GM15510 (cell line): Measurements from ENCODE around the gene CEP104.

Source experiments
- POLR2A ChIP-seq: IDR thresholded peaks from 3 replicates; pipeline ENCODE4 v1.6.1; 2011; ENCODE audit warnings: borderline replicate concordance; ENCODE audit not compliant: insufficient read length; ENCODE audit errors: extremely low read depth

Gene CEP104

DNA sequence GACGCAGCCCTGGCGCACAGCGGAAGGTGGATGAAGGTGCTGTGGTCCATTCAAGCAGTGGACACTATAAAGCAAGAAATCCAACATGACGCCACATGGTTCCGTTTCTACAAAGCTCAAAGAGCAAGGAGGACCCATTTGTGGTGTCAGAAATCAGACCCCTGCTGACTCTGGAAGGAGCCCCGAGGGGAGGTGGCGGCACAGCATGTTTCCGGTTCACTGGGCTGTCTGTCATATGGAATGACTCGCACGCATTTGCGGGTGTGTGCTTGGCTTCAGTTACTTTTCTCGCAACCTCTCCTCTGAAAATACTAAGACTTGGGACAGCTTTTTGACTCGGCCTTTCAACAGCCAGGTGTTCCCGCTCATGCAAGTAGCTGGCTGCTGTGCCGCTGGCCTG lies 31.7 kb downstream of the CEP104 start:
- TF ChIP-seq POLR2A: no peak

DNA sequence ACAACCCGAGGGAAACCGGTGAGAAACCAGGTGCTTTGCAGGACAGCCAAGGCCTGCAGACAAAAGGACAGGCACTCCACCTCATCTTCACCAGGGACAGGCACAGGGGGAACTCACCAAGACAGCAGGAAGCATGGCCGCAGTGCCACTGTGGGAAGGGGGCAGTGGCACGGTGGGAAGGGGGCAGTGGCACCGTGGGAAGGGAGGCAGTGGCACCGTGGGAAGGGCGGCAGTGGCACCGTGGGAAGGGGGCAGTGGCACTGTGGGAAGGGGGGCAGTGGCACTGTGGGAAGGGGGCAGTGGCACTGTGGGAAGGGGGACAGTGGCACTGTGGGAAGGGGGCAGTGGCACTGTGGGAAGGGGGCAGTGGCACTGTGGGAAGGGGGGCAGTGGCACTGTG lies 32.4 kb downstream of the CEP104 start:
- no peak for TF ChIP-seq POLR2A

DNA sequence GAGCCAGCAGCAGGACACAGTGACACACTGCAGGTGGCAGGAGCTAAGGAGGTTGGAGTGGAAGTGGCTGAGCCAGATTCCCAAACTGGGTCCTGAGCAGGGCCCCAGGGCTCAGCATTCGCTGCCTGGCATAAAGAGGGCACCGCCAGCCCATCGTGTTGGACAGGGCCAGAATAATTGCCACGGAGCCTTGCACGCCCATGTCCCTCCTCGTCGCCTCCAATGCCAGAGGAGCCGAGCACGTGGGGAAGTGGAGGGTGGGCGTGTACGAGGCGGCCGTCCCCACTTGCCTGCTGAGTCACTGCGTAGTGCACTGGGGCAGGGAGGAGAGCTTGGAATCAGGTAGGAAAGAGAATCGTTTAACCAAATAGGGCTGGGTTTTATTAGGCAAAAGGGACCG lies 34.6 kb downstream of the CEP104 start:
- no peak for TF ChIP-seq POLR2A

DNA sequence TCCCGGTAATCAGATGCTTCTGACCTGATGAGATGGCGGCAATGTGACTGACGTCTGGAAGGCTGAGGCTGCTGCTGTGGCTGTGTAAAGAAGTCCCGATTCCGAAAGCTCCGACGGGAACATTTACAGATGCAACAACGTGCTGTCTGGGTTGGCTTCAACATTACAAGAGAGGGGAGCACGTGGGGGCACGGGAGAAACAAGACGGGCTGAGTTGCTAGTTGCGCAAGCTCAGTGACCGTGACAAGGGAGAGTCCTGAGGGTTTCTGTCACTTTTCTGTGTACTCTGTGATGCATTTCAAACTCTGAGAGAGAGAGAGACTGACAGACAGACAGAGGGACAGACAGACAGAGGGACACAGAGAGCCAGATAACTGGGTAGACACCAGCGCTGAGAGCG lies 35.1 kb downstream of the CEP104 start:
- TF ChIP-seq POLR2A: no peak

DNA sequence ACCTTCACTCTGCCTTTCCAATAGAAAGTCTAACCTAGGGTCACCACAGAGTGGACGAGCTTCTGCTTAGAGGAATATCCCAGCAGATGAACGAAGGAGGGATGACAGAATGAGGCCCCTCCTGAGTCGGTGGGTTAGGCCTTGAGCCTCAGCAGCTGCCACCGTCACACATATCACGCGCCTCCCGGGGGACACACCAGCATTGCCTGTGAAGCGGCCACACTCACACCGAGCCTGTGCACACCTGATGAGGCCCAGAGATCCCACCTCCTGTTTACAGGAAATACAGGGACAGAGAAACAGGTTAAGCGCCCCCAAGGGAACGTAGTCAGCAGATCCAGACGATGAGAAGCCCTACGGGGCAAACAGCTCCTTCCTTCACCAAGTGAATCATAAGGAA lies 35.6 kb downstream of the CEP104 start:
- TF ChIP-seq POLR2A: no peak

DNA sequence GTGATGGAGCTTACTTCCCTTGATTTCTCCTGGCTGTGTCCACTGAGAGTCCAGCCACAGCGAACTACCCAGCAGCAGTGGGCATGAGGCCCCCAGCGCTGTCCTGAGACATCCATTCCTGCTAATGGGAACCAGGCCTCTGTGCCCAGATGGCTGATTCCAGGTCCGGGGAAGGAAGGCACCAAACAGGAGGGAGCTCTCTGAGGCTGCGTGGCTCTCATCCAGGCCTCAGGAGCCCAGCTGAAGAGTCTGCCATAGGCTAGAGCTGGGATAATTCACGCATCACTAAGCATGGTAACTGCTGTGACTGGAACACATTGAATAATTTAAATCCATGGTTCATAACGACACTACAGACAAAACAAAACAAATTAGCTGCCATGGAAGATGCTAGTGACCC lies 36.0 kb downstream of the CEP104 start:
- TF ChIP-seq POLR2A: no peak

DNA sequence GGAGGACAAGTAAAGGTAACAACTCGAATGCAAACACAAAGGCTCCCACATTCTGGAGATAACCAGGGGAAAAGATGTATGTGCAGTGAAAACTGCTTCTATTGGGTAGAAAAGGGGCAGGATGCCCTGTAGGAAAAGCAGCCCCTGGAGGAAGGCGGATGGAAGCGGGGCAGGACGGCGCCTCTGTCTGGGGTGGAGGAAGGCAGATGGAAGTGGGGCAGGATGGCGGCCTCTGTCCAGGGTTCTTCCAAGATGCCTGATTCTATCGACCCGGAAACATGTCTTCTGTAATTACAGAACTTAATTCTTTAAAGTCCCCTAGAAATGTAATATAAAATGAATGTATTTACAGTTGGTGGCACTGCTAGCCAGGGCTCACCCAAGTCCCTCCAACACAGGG lies 36.7 kb downstream of the CEP104 start:
- no peak for TF ChIP-seq POLR2A

DNA sequence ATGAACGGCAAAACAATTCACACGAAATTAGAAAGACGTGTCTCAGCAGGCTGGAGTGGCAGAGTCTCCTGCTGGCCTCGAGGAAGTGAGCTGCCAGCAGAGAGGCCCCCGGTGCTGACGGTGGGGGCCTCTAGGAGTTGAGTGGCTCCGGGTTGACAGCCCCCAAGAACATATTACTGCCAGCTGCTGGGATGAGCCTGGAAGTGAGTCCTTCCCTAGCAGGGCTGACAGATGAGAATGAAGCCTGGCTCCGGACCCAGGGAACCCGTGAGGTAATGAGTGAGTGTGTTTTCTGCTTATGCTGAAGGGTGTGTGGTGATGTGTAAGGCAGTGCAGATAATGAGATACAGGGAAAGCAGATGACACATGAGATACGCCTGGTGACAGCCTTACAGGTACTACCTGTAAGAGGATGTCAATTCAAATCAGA lies 37.2 kb downstream of the CEP104 start:
- TF ChIP-seq POLR2A: no peak

DNA sequence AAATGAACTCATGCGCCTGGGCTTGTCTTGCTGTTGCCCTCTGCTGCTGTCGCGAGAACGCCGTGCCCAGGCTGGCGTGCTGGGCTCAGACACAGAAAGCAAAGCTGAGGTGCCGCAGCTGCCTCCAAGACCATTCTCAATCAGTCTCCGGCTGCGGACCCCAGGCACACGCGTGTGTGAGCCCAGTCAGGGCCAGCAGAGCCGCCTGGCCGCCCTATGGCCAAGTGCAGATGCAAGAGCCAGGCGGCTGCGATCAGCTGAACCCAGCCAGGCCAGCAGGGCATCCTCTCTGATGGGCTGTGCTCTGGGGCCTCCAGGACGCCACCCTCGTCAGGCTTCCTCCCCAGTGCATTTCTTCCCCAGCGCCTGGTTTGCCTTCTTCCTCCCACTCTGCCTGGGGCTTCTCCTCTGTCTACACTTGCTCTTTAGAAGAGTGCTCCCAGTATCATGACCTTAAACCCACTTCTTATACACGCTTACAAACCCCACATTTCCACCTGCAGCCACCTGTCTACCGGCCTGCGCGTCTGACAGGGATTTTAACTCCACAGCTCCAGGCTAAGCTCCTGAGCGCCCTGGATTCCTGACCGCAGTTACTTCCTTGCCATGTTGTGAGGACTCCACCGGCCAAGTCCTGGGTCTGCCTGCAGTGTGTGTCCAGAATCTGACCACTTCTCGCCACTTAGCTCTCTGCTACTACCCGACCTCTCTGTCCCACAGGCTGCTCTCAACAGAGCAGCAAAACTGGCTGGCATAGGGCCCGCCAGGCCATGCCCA lies 39.0 kb downstream of the CEP104 start:
- TF ChIP-seq POLR2A: no peak

DNA sequence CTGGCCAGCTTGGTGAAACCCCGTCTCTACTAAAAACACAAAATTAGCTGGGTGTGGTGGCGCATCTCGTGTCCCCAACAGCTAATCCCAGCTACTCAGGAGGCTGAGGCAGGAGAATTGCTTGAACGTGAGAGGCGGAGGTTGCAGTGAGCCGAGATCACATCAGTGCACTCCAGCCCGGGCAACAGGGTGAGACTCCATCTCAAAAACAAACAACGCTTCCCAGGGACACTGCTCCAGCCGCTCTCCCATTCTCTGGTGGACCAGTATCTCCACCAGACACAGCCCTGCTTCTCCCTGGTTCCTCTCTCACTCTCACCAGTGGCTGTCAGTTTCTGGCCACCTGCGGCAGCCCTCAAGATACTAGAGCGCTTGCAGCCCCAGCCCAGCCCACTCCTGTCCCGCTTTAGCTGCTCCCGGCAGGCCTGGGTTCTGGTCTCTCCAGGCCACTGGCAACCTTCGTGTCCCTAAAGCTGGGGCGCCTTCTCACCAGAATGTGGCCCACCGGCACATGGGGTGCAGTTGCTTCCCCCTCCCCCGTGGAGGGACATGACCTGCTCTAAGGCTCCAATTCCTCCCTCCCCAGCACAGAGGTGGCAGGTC lies 39.8 kb downstream of the CEP104 start:
- no peak for TF ChIP-seq POLR2A

DNA sequence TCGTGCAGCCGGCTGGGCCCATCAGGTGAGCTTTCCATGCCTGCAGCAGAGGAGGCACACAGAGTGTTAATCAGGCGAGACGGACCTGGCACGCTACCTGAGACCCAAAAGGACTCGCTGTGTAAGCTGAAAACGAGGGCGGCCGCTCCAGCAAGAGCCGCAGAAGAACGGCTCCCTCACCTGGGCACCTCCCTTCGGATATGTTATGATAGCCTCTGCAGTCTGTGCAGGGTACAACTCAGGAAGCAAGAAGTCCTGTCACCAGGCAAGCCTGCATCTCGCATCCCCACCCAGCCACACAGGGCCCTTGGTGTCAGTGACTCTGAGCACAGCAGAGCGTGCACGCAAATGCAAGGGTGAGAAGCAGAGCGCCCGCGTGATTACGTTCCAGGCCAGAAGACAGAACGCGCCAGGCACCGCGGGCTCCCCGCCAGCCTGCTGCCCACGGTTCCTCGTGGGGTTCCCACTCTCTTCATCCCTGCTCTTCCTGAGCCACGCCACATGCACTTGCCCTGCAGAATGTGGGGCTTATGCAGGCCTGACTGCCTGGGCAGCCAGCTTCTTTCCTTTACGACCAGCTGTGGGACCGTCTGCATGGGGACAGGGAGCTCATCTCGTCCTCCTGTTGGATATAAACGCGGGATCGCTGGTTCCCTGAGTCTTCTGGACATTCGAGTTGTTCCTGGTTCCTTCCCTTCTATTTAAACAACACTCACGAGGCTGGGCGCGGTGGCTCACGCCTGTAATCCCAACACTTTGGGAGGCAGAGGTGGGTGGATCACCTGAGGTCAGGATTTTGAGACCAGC lies 40.5 kb downstream of the CEP104 start:
- TF ChIP-seq POLR2A: no peak

DNA sequence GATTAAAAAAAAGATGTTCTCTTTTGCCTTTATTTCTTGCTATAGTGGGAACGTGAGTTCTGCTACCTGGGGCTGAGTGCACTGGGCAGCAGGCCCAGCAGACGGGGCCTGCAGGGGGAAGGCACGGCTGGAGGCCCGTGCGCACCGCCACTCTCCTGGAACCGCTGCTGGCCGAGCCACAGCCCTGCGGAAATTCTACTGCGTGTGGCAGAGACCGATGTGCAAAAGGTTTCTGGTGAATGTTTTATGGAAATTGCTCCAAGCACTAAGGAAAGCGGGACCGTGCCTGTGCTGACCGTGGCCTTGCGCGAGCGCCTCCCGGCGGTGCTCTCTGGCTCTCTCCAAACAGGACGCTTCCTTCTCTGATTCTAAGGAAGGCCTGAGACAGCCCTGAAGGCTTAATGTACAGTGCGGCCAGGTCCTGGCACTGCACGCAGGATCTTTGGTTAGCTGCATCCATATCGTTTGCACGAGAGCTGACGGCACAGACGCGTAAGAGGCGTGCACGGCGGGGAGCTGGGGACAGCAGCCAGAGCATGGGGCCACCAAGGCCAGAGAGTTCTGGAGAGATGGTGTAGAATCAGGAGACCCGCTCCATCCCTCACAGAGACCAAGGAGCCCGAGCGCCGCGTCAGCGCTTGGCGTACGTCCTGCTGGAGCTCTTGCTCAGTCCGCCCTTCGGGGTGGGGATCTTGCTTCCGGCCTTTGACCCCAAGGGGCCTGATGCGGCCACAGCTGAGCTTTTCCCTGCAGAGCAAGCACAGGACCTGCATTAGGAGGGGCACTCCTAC lies 42.0 kb downstream of the CEP104 start:
- TF ChIP-seq POLR2A: no peak

DNA sequence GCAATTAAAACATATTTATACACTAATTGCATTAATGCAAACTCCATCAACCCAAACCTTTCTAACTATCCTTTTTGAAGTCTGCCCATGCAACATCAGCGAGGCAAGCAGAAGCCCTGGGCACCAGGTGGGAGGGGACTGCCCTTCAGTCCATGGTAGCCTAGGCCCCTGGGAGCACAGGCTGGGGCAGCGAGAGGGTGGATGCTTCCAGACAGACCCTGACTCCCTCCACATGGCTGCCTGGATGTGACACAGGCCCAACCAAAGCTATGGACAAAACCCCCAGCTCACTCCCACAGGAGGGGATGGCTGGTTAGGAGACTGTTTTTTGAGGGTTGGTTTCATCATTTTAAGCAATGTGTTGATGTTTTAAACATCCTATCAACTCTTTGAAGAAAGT lies 42.9 kb downstream of the CEP104 start:
- no peak for TF ChIP-seq POLR2A

DNA sequence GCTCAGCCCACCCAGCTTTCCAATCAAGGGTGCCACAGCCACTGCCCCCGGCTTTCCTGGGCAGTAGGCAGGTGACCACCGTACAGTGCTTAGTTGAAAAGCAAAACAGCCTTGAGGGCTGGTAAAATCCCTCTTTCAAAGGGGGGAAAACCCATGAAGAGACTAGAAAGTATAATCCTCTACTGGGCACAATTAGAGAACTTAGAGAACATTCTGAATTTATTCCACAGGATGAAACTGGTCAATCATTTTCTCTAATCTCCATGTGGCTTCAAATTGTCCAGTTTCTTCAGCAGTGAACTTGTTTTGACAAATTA lies 45.5 kb downstream of the CEP104 start:
- TF ChIP-seq POLR2A: no peak

DNA sequence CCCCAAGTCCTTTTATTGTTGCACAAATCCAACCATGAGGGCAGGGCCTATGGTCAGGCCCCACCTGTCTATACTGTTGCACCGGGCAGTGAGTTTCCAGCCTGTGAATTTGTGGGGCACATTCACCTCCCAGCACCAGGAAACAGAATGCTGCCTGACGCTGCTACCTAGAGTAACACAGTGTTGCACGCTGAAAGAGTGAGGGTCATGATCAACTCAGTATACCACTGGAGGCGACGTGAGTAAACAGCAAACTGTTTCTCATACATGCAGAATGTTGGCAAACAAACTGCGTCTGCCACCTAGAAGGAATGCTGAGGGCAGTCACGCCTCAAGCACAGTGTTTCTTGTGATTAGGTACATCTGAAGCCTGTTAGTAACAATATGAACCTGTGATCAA lies 47.3 kb downstream of the CEP104 start:
- TF ChIP-seq POLR2A: no peak
